Bronchial epithelial cell (primary cell): ENCODE results near the gene LINGO4. TPM values are rescaled to one million over a fixed set of nuclear protein-coding genes. Genes with fewer than 3 reads are reported as not detected.

Experiments used
- DNase-seq: peaks from one replicate; pipeline ENCODE4 v3.0.0-alpha.2; 2010; ENCODE audit warnings: low read depth
- FAIRE-seq: peaks from 2 replicates; lab custom pipeline; 2011; peaks lifted over from hg19 to GRCh38; lab: Jason Lieb, UNC
- H3K27me3 ChIP-seq: 2 replicates; pipeline ENCODE4 v1.5.1; 2011; ENCODE audit warnings: low read length; ENCODE audit not compliant: control insufficient read depth, insufficient read depth
- H3K36me3 ChIP-seq: 2 replicates; pipeline ENCODE4 v1.5.1; 2011; ENCODE audit warnings: low read length; ENCODE audit not compliant: control insufficient read depth, insufficient read depth
- H3K4me3 ChIP-seq: 2 replicates; pipeline ENCODE4 v1.5.1; 2011; ENCODE audit warnings: mild to moderate bottlenecking, low read depth, low read length, control low read depth
- CTCF ChIP-seq: IDR thresholded peaks from 2 replicates; pipeline ENCODE4 v1.5.1; 2011; ENCODE audit warnings: mild to moderate bottlenecking, moderate library complexity, low read length, control low read depth, inconsistent platforms; ENCODE audit not compliant: insufficient read depth, severe bottlenecking
- total RNA-seq: library from RNA; depleted of rRNA; stranded (reverse); fragments of >200 nt; gene quantifications from 2 replicates; pipeline ENCODE4 v1.2.1, GENCODE V29; 2014

Gene LINGO4
- total RNA-seq, 1 donor from 2014 or later, result not detected

- no peaks in the 10 kb centered on the region for H3K27me3 ChIP-seq
- no peak overlapping the region for H3K4me3 ChIP-seq
- no peaks in the 10 kb centered on the region for H3K36me3 ChIP-seq
- no peak for TF ChIP-seq CTCF
- DNase-seq (no peak), FAIRE-seq (no peak)
Observed at GRCh38 chr1:151838222-151839081, 33.2 kb upstream of the LINGO4 start.

GRCh38 chr1:151837884-151838221 lies 32.6 kb upstream of the LINGO4 start:
- no peak overlapping the region for H3K4me3 ChIP-seq
- no peaks in the 10 kb centered on the region for H3K27me3 ChIP-seq
- no peak for FAIRE-seq
- no peaks in the 10 kb centered on the region for H3K36me3 ChIP-seq
- no peak for DNase-seq
- TF ChIP-seq CTCF, result no peak

- no peak for FAIRE-seq
Observed at GRCh38 chr1:151837197-151837596, 32.0 kb upstream of the LINGO4 start.

GRCh38 chr1:151835596-151835995 lies 30.4 kb upstream of the LINGO4 start:
- FAIRE-seq, result no peak
- H3K4me3 ChIP-seq, result no peak overlapping the region
- TF ChIP-seq CTCF, result no peak

More at GRCh38 chr1:151837197-151837596, 32.0 kb upstream of the LINGO4 start:
- Histone ChIP-seq H3K27me3 (no peaks in the 10 kb centered on the region), H3K4me3 (no peak overlapping the region), H3K36me3 (no peaks in the 10 kb centered on the region)
- no peak for DNase-seq
- TF ChIP-seq CTCF, result no peak

GRCh38 chr1:151834239-151834638 lies 29.0 kb upstream of the LINGO4 start:
- Histone ChIP-seq H3K4me3 (no peak overlapping the region), H3K36me3 (no peaks in the 10 kb centered on the region), H3K27me3 (no peaks in the 10 kb centered on the region)
- no peak for TF ChIP-seq CTCF
- DNase-seq (no peak), FAIRE-seq (no peak)

More at GRCh38 chr1:151835596-151835995, 30.4 kb upstream of the LINGO4 start:
- no peaks in the 10 kb centered on the region for H3K36me3 ChIP-seq
- H3K27me3 ChIP-seq, result no peaks in the 10 kb centered on the region
- DNase-seq, result no peak
